Natural killer cell (primary cell): Measurements from ENCODE around the gene ID1. TPM values are rescaled to one million over a fixed set of nuclear protein-coding genes. Genes with fewer than 3 reads are reported as not detected.

Experiments
- ATAC-seq, 3 donors: fragments of 150-1000 bp in 2 of 3; fragments of 200-7000 bp in 1 of 3; cut with Tn5 transposase; 1 replicate in 1 of 3; 2 replicates in 2 of 3; pipeline ENCODE4 v1.10.0; 2021; ENCODE audit warnings: mild to moderate bottlenecking in 2 of 3, moderate library complexity in 2 of 3
- DNase-seq, 2 donors: peaks; one replicate each; pipeline versions ENCODE4 v3.0.0 to v3.0.0-alpha.2; 2013 to 2021; ENCODE audit warnings: mixed read lengths in 1 of 2
- H3K27ac ChIP-seq: one replicate; pipeline ENCODE4 v1.5.1; 2013; ENCODE audit warnings: mild to moderate bottlenecking, low read length
- H3K27me3 ChIP-seq: one replicate; pipeline ENCODE4 v1.6.1; 2013; ENCODE audit warnings: low read length; ENCODE audit not compliant: control insufficient read depth, insufficient read depth
- H3K36me3 ChIP-seq: one replicate; pipeline ENCODE4 v1.6.1; 2013; ENCODE audit warnings: low read length; ENCODE audit not compliant: control insufficient read depth, insufficient read depth
- H3K4me1 ChIP-seq: one replicate; pipeline ENCODE4 v1.6.1; 2013; ENCODE audit warnings: low read length; ENCODE audit not compliant: control insufficient read depth, insufficient read depth
- H3K4me3 ChIP-seq: one replicate; pipeline ENCODE4 v1.5.1; 2013; ENCODE audit warnings: low read length
- H3K9me3 ChIP-seq: one replicate; pipeline ENCODE4 v1.6.1; 2013; ENCODE audit warnings: low read length; ENCODE audit not compliant: control insufficient read depth, insufficient read depth
- H3K27ac Mint-ChIP-seq, 2 donors: one replicate each; pipeline ENCODE4 v1.8.0; 2022; ENCODE audit warnings: mild to moderate bottlenecking in 2 of 2, mixed read lengths in 2 of 2, moderate library complexity in 1 of 2
- H3K27me3 Mint-ChIP-seq, 2 donors: one replicate each; pipeline ENCODE4 v1.8.0; 2022; ENCODE audit warnings: low read depth in 2 of 2, mixed read lengths in 2 of 2
- H3K36me3 Mint-ChIP-seq: one replicate; pipeline ENCODE4 v1.8.0; 2022; ENCODE audit warnings: mixed read lengths
- H3K4me1 Mint-ChIP-seq, 2 donors: one replicate each; pipeline ENCODE4 v1.8.0; 2022; ENCODE audit warnings: mixed read lengths in 2 of 2
- H3K4me3 Mint-ChIP-seq: one replicate; pipeline ENCODE4 v1.8.0; 2022; ENCODE audit warnings: mild to moderate bottlenecking, moderate library complexity, mixed read lengths
- H3K9me3 Mint-ChIP-seq, 2 donors: one replicate each; pipeline ENCODE4 v1.8.0; 2022; ENCODE audit warnings: mixed read lengths in 2 of 2
- CTCF ChIP-seq: fragments of 200-600 bp; IDR thresholded peaks from one replicate; pipeline ENCODE4 v1.8.0; 2022; ENCODE audit warnings: antibody characterized with exemption
- WGBS: methylation state at CpG from one replicate; pipeline ENCODE4 v1.1.7; 2013; ENCODE audit warnings: missing lambda C conversion rate; ENCODE audit not compliant: insufficient coverage; 5-methylcytosine and 5-hydroxymethylcytosine counted together
- intact Hi-C: fragments of 100-400 bp; cut with micrococcal nuclease; formaldehyde crosslinking; loops from one replicate; pipeline ENCODE4 v1.14.2; 2022
- total RNA-seq, 4 donors: library from RNA; stranded (reverse); fragments of 120-200 nt in 1 of 4; gene quantifications; one replicate each; pipeline versions ENCODE4 v1.2.3 to v1.2.4, GENCODE V29; 2013 to 2022

ID1 gene
- total RNA-seq, 3 donors from 2014 or later (not counting 1 experiment from before 2014, with no cell fraction given): 5.6 to 10.1 (median 6.4) TPM

- ATAC-seq (no peak), DNase-seq (no peak)
- peaks cover 16 to 23% of the 10 kb centered on the region in 2 donors for H3K27me3 Mint-ChIP-seq
- no peaks in the 10 kb centered on the region for H3K36me3 ChIP-seq
- intact Hi-C loops: no loop called here
- no peaks in the 10 kb centered on the region for H3K9me3 Mint-ChIP-seq
- H3K4me1 ChIP-seq: peaks cover 12% of the 10 kb centered on the region
- TF ChIP-seq CTCF: no peak
- H3K27ac Mint-ChIP-seq: no peak overlapping the region
- H3K4me1 Mint-ChIP-seq: peaks cover 8 to 14% of the 10 kb centered on the region in 2 donors
- no peak overlapping the region for H3K4me3 Mint-ChIP-seq
- no peak overlapping the region for H3K4me3 ChIP-seq
- no peak overlapping the region for H3K27ac ChIP-seq
- H3K27me3 ChIP-seq: no peaks in the 10 kb centered on the region
- H3K36me3 Mint-ChIP-seq: no peaks in the 10 kb centered on the region
- WGBS: 88% methylated on average over 3 of the region's 4 CpGs
- no peaks in the 10 kb centered on the region for H3K9me3 ChIP-seq
Observed at GRCh38 chr20:31638317-31638716, 33.2 kb downstream of the ID1 start.

- Mint-ChIP-seq H3K27ac (no peak overlapping the region), H3K4me1 (peaks cover 11 to 16% of the 10 kb centered on the region in 2 donors), H3K4me3 (no peak overlapping the region), H3K27me3 (peaks cover 19 to 23% of the 10 kb centered on the region in 2 donors), H3K9me3 (no peaks in the 10 kb centered on the region), H3K36me3 (no peaks in the 10 kb centered on the region)
- peaks cover 15% of the 10 kb centered on the region for H3K4me1 ChIP-seq
- WGBS: 77% methylated on average over 3 of the region's 4 CpGs
- no peak overlapping the region for H3K27ac ChIP-seq
- no peak for TF ChIP-seq CTCF
- no peak overlapping the region for H3K4me3 ChIP-seq
- H3K36me3 ChIP-seq: no peaks in the 10 kb centered on the region
- no peaks in the 10 kb centered on the region for H3K9me3 ChIP-seq
- DNase-seq: no peak
- H3K27me3 ChIP-seq: no peaks in the 10 kb centered on the region
- ATAC-seq: no peak
- intact Hi-C loops: no loop called here
Observed at GRCh38 chr20:31638816-31639215, 33.7 kb downstream of the ID1 start.

GRCh38 chr20:31640259-31640658 lies 35.2 kb downstream of the ID1 start:
- Mint-ChIP-seq H3K27ac (no peak overlapping the region), H3K4me1 (peaks cover 11 to 16% of the 10 kb centered on the region in 2 donors), H3K27me3 (peaks cover 19 to 23% of the 10 kb centered on the region in 2 donors), H3K36me3 (no peaks in the 10 kb centered on the region), H3K4me3 (no peak overlapping the region), H3K9me3 (no peaks in the 10 kb centered on the region)
- TF ChIP-seq CTCF: no peak
- ATAC-seq (no peak), DNase-seq (no peak)
- H3K27me3 ChIP-seq: no peaks in the 10 kb centered on the region
- H3K9me3 ChIP-seq: no peaks in the 10 kb centered on the region
- H3K4me1 ChIP-seq: peaks cover 11% of the 10 kb centered on the region
- no peak overlapping the region for H3K4me3 ChIP-seq
- WGBS: 93% methylated on average over 1 of the region's 3 CpGs
- no peak overlapping the region for H3K27ac ChIP-seq
- intact Hi-C loops: no loop called here
- H3K36me3 ChIP-seq: no peaks in the 10 kb centered on the region

- WGBS: 78% methylated on average over 6 of the region's 6 CpGs
- no peak for DNase-seq
- Mint-ChIP-seq H3K9me3 (no peaks in the 10 kb centered on the region), H3K36me3 (no peaks in the 10 kb centered on the region), H3K4me3 (no peak overlapping the region), H3K27me3 (peaks cover 19 to 23% of the 10 kb centered on the region in 2 donors), H3K4me1 (peaks cover 11 to 16% of the 10 kb centered on the region in 2 donors), H3K27ac (no peak overlapping the region)
- Histone ChIP-seq H3K4me3 (no peak overlapping the region), H3K27ac (no peak overlapping the region), H3K9me3 (no peaks in the 10 kb centered on the region), H3K36me3 (no peaks in the 10 kb centered on the region), H3K4me1 (peaks cover 11% of the 10 kb centered on the region), H3K27me3 (no peaks in the 10 kb centered on the region)
- no peak for TF ChIP-seq CTCF
- intact Hi-C loops: no loop called here
- ATAC-seq: peak in 1 of 3 donors; percentile 37
Observed at GRCh38 chr20:31641391-31641790, 36.3 kb downstream of the ID1 start.
